Type B pancreatic cell (in vitro differentiated cells): ENCODE measurements around the gene ATP1B1. TPM values are rescaled to one million over a fixed set of nuclear protein-coding genes. Genes with fewer than 3 reads are reported as not detected.

Experiments
- DNase-seq: peaks from one replicate; pipeline ENCODE4 v3.0.0; 2021; ENCODE audit warnings: mixed read lengths; ENCODE audit not compliant: unreplicated experiment; ENCODE audit errors: extremely low spot score
- H3K27ac Mint-ChIP-seq: 2 replicates; pipeline ENCODE4 v1.8.0; 2021; ENCODE audit warnings: mild to moderate bottlenecking, mixed read lengths
- H3K27me3 Mint-ChIP-seq: 2 replicates; pipeline ENCODE4 v1.8.0; 2021; ENCODE audit warnings: mixed read lengths
- H3K36me3 Mint-ChIP-seq: 2 replicates; pipeline ENCODE4 v1.8.0; 2021; ENCODE audit warnings: mixed read lengths
- H3K4me1 Mint-ChIP-seq: one replicate; pipeline ENCODE4 v1.8.0; 2021; ENCODE audit warnings: mixed read lengths; ENCODE audit not compliant: unreplicated experiment
- H3K4me3 Mint-ChIP-seq: 2 replicates; pipeline ENCODE4 v1.8.0; 2021; ENCODE audit warnings: mild to moderate bottlenecking, mixed read lengths
- H3K9me3 Mint-ChIP-seq: 2 replicates; pipeline ENCODE4 v1.8.0; 2021; ENCODE audit warnings: mixed read lengths
- total RNA-seq: library from RNA; stranded (reverse); gene quantifications from 2 replicates; pipeline ENCODE4 v1.2.1, GENCODE V29; 2021; ENCODE audit warnings: low replicate concordance
- TF ChIP-seq, protein P1 (sequence below): fragments of 200-600 bp; sonication (generic); conservative IDR thresholded peaks from 2 replicates; pipeline ENCODE4 v1.5.0; 2021; ENCODE audit warnings: antibody characterized with exemption, mild to moderate bottlenecking

Gene ATP1B1
- total RNA-seq, 1 donor from 2014 or later, result 237 TPM

DNA sequence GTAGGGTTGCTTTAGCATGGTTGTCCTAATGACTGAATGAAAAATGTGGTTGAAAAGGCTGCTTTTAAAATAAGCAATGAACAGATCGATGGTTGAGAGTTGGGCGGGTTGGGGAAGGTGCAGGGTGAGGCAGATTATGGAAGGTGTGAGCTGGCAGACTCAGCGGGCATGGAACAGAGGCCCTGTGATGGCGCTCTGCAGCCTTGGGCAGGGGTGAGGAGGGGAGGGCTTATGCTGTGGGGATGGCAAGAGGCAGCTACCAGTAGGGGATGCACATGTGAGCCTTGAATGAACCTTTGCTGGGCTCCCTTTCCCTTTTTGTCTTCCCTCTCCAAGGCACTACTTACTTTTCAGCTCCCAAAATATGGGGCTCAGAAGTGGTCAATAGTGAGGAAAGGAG, 30.9 kb downstream of the ATP1B1 start:
- TF ChIP-seq, protein P1, sequence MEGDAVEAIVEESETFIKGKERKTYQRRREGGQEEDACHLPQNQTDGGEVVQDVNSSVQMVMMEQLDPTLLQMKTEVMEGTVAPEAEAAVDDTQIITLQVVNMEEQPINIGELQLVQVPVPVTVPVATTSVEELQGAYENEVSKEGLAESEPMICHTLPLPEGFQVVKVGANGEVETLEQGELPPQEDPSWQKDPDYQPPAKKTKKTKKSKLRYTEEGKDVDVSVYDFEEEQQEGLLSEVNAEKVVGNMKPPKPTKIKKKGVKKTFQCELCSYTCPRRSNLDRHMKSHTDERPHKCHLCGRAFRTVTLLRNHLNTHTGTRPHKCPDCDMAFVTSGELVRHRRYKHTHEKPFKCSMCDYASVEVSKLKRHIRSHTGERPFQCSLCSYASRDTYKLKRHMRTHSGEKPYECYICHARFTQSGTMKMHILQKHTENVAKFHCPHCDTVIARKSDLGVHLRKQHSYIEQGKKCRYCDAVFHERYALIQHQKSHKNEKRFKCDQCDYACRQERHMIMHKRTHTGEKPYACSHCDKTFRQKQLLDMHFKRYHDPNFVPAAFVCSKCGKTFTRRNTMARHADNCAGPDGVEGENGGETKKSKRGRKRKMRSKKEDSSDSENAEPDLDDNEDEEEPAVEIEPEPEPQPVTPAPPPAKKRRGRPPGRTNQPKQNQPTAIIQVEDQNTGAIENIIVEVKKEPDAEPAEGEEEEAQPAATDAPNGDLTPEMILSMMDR, result no peak
- DNase-seq, result no peak
- peaks cover 10% of the 10 kb centered on the region for H3K4me1 Mint-ChIP-seq
- no peaks in the 10 kb centered on the region for H3K27me3 Mint-ChIP-seq
- no peak overlapping the region for H3K27ac Mint-ChIP-seq
- no peak overlapping the region for H3K4me3 Mint-ChIP-seq
- H3K36me3 Mint-ChIP-seq, result peaks cover 8% of the 10 kb centered on the region
- no peaks in the 10 kb centered on the region for H3K9me3 Mint-ChIP-seq

DNA sequence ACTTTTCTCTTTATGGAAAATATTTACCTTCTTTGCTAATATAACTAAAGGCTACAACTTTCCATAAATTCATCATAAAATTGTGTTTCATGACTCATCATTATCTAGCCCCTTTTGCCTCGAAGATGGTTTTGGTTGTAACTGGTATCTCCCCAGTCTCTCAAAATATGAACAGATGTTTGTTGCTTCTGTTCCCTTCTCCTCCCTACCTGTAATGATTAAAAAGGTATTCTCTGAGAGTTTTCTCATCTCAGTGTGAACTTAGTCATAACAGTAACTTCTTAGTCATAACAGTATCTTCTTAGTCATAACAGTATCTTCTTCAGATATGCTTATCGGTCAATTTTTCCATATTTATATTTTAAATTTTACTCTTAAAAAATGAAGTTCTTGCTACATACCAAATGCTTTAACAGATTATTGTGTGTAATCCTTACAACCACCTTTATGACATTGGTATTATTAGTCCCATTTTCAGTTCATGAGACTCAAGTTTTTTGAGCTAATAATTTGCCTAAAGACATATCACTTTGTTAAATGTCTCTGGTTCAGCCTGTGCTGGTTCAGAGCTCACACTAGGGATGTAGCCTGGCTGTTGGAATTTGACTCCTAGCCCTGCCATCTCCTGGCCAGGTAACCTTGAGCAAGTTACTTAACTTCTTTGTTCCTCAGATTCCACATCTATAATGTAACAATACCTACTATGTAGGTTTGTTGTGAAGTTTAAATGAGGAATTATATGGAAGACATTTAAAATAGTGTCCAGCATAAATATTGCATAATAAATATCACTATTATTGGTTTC, 32.6 kb downstream of the ATP1B1 start:
- no peak for DNase-seq
- Mint-ChIP-seq H3K36me3 (peaks cover under 1% of the 10 kb centered on the region), H3K27ac (no peak overlapping the region), H3K9me3 (no peaks in the 10 kb centered on the region), H3K4me1 (peaks cover 11% of the 10 kb centered on the region), H3K4me3 (no peak overlapping the region), H3K27me3 (no peaks in the 10 kb centered on the region)
- TF ChIP-seq, protein P1, result no peak

DNA sequence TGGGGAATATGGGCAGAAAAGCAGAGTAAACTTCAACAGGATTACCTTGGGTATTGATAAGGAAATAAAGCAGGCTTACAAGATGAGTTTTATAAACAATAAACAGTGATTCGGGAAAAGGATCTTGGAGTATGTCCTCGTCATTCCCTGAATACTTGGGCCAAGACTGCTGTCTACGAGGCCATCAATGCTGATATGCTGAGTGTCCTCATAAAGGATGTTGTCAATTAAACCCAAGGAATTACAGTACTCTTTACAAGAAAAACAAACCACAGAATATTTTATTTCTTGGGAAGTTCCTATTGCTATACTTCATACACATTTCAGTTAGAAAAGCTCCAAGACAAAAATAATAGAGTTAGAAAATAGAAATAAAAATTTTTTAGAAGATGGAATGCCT, 34.9 kb downstream of the ATP1B1 start:
- no peak overlapping the region for H3K27ac Mint-ChIP-seq
- H3K9me3 Mint-ChIP-seq, result no peaks in the 10 kb centered on the region
- no peak overlapping the region for H3K4me3 Mint-ChIP-seq
- DNase-seq, result no peak
- TF ChIP-seq, protein P1, result no peak
- no peaks in the 10 kb centered on the region for H3K36me3 Mint-ChIP-seq
- H3K27me3 Mint-ChIP-seq, result no peaks in the 10 kb centered on the region
- H3K4me1 Mint-ChIP-seq, result peaks cover 4% of the 10 kb centered on the region

DNA sequence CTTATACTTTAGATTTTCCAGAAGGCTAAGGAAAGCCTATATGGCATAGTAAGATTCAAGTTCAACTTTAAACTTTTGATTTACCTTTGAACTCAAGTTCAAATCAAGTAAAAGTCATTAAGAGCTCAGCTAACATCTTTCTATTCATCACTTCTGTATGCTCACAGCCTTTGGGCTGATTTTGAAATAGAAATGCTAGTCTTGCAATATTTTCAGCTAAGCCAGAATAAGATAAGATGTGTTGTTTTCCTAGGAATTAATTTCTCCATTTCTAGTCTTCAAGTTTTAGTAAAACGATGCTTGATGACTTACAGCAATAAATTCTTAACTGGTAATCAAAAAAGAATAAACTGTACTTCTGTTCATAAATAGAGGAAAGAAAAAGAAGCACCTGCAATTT, 35.6 kb downstream of the ATP1B1 start:
- Mint-ChIP-seq H3K4me1 (peaks cover 4% of the 10 kb centered on the region), H3K4me3 (no peak overlapping the region), H3K36me3 (no peaks in the 10 kb centered on the region), H3K27me3 (no peaks in the 10 kb centered on the region), H3K9me3 (no peaks in the 10 kb centered on the region), H3K27ac (no peak overlapping the region)
- TF ChIP-seq, protein P1, result no peak
- DNase-seq, result no peak

DNA sequence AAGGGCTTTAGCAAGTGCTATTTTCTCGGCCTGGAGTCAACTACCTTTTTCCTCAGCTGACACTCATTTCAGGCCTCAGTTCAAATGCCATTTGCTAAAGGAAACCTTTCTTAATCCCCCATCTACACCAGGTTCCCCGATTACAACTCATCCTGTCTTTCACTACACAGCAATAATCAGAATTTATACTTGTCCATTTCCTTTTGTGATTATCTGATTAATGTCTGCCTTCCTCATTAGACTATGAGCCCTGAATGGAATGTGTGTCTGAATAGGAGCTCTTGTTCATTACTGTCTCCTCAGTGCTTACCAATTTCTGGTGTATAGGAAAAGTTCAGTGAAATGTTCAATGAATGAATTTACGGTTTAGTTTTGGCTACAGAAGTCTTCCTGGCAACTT, 36.9 kb downstream of the ATP1B1 start:
- TF ChIP-seq, protein P1, result no peak
- H3K4me3 Mint-ChIP-seq, result no peak overlapping the region
- no peaks in the 10 kb centered on the region for H3K27me3 Mint-ChIP-seq
- H3K4me1 Mint-ChIP-seq, result peaks cover 8% of the 10 kb centered on the region
- no peak for DNase-seq
- no peaks in the 10 kb centered on the region for H3K9me3 Mint-ChIP-seq
- peaks cover 1% of the 10 kb centered on the region for H3K36me3 Mint-ChIP-seq
- no peak overlapping the region for H3K27ac Mint-ChIP-seq
